HL-60 (cell line): Measurements from ENCODE around the gene DSCAML1.

Experiments
- GABPA ChIP-seq: IDR thresholded peaks from 2 replicates; pipeline ENCODE4 v1.6.1; 2012; ENCODE audit warnings: low read depth
- POLR2AphosphoS5 ChIP-seq: IDR thresholded peaks from 2 replicates; pipeline ENCODE4 v1.6.1; 2012; ENCODE audit warnings: low read depth
- TF ChIP-seq, protein P1 (sequence below): IDR thresholded peaks from one replicate; pipeline ENCODE4 v1.5.1; 2011; ENCODE audit warnings: low read length, control low read depth, inconsistent platforms; ENCODE audit not compliant: insufficient read depth
- TF ChIP-seq, protein P2 (sequence below): IDR thresholded peaks from 2 replicates; pipeline ENCODE4 v1.6.1; 2012; ENCODE audit warnings: low read depth; ENCODE audit not compliant: insufficient replicate concordance

DNA sequence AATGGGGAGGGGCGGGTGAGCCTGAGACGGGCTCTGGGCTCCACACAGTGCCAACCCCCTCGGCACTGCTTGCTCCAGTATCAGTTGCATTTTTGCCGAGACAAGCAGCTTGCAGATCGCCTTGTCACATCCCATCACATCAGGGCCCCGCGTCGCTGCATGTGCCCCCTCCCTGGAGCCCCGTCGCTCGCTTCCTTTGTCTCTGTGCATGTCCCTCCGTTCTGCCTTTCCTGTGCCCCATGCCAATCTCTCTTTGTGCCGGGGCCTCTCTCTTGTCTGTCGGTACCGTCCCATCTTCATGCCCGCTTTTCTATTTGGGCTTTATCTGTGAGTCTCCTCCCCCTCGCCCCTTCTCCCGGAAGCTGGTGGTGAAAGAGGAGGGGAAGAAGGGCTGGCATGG is 267.2 kb downstream of the DSCAML1 start:
- TF ChIP-seq, protein P1, sequence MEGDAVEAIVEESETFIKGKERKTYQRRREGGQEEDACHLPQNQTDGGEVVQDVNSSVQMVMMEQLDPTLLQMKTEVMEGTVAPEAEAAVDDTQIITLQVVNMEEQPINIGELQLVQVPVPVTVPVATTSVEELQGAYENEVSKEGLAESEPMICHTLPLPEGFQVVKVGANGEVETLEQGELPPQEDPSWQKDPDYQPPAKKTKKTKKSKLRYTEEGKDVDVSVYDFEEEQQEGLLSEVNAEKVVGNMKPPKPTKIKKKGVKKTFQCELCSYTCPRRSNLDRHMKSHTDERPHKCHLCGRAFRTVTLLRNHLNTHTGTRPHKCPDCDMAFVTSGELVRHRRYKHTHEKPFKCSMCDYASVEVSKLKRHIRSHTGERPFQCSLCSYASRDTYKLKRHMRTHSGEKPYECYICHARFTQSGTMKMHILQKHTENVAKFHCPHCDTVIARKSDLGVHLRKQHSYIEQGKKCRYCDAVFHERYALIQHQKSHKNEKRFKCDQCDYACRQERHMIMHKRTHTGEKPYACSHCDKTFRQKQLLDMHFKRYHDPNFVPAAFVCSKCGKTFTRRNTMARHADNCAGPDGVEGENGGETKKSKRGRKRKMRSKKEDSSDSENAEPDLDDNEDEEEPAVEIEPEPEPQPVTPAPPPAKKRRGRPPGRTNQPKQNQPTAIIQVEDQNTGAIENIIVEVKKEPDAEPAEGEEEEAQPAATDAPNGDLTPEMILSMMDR, result no peak
- TF ChIP-seq POLR2AphosphoS5 (no peak), GABPA (no peak)
- TF ChIP-seq, protein P2, sequence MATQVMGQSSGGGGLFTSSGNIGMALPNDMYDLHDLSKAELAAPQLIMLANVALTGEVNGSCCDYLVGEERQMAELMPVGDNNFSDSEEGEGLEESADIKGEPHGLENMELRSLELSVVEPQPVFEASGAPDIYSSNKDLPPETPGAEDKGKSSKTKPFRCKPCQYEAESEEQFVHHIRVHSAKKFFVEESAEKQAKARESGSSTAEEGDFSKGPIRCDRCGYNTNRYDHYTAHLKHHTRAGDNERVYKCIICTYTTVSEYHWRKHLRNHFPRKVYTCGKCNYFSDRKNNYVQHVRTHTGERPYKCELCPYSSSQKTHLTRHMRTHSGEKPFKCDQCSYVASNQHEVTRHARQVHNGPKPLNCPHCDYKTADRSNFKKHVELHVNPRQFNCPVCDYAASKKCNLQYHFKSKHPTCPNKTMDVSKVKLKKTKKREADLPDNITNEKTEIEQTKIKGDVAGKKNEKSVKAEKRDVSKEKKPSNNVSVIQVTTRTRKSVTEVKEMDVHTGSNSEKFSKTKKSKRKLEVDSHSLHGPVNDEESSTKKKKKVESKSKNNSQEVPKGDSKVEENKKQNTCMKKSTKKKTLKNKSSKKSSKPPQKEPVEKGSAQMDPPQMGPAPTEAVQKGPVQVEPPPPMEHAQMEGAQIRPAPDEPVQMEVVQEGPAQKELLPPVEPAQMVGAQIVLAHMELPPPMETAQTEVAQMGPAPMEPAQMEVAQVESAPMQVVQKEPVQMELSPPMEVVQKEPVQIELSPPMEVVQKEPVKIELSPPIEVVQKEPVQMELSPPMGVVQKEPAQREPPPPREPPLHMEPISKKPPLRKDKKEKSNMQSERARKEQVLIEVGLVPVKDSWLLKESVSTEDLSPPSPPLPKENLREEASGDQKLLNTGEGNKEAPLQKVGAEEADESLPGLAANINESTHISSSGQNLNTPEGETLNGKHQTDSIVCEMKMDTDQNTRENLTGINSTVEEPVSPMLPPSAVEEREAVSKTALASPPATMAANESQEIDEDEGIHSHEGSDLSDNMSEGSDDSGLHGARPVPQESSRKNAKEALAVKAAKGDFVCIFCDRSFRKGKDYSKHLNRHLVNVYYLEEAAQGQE, result no peak
